GM12874 (cell line): ENCODE data around the gene TTC39B.

Experiments
- TF ChIP-seq, protein P1 (sequence below): IDR thresholded peaks from 2 replicates; pipeline ENCODE4 v1.5.1; 2011; ENCODE audit warnings: low read depth, mild to moderate bottlenecking, control low read depth, low read length, moderate library complexity; ENCODE audit not compliant: insufficient read depth

The TTC39B gene

DNA sequence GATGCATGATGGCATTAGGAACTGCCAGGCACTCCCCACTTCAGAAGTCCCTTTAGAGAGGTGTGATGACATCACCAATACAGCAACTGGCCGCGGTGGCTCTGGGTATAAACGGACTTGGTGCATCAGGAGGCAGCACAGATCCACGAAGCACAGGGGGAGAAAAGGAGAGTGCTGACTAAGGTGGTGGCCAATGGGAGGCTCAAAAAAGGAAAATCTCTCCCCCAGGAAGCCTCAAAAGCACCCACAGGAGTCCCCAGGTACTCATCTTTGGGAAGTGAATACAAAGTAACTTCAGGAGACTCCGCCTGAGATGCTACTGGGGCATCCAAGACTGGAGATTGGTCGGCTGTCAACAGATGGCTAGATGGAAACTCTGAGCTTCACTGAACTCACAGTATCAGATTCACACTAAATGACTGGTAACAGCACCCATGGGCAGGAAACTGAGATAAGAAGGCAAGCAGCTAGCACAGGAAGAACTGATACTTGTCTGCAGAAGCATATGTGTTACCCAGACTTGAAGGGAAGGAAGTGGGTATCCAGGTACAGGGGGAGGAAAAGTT lies 7.6 kb downstream of the TTC39B start:
- TF ChIP-seq, protein P1, sequence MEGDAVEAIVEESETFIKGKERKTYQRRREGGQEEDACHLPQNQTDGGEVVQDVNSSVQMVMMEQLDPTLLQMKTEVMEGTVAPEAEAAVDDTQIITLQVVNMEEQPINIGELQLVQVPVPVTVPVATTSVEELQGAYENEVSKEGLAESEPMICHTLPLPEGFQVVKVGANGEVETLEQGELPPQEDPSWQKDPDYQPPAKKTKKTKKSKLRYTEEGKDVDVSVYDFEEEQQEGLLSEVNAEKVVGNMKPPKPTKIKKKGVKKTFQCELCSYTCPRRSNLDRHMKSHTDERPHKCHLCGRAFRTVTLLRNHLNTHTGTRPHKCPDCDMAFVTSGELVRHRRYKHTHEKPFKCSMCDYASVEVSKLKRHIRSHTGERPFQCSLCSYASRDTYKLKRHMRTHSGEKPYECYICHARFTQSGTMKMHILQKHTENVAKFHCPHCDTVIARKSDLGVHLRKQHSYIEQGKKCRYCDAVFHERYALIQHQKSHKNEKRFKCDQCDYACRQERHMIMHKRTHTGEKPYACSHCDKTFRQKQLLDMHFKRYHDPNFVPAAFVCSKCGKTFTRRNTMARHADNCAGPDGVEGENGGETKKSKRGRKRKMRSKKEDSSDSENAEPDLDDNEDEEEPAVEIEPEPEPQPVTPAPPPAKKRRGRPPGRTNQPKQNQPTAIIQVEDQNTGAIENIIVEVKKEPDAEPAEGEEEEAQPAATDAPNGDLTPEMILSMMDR = no peak

DNA sequence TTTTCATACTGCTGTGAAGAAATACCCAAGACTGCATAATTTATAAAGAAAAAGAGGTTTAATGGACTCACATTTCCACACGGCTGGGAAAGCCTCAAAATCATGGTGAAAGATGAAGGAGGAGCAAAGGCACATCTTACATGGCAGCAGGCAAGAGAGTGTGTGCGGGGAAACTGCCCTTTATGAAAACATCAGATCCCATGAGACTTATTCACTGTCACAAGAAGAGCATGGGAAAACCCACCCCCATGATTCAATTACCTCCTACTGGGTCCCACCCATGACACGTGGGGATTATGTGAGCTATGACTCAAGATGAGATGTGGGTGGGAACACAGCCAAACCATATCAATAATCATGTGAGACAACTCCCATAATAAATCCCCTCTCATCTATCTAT lies 8.7 kb downstream of the TTC39B start:
- TF ChIP-seq, protein P1 = no peak

DNA sequence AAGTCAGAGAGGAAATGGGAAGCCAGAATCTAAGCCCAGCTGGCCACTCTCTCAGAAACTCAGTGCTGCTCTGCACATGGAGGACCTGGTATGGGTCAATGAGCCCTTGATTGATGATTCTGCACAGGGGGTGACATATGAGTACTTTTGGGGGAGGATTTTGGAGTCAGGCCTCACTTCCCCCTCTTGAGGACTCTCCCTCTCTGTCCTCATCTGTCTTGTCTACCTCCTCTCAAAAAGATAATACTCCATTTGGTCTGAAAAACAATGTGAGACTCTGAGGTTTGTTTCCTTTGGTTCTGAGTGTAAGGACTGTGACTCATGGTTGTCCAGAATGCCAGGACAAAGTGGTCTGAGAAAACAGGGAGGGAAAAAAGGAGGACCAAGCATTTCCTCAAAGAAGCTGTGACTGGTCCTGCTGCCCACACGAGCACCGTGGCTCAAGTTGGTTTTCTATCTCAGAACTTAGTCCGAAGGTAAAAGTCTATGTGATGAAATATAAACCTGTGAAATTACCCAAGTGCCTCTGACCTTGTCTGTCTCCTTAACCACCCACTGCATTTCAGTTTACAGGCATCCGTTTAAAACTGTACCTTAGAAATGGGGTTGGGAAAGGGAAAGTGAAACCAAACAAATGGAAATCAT lies 11.1 kb downstream of the TTC39B start:
- TF ChIP-seq, protein P1 = no peak

DNA sequence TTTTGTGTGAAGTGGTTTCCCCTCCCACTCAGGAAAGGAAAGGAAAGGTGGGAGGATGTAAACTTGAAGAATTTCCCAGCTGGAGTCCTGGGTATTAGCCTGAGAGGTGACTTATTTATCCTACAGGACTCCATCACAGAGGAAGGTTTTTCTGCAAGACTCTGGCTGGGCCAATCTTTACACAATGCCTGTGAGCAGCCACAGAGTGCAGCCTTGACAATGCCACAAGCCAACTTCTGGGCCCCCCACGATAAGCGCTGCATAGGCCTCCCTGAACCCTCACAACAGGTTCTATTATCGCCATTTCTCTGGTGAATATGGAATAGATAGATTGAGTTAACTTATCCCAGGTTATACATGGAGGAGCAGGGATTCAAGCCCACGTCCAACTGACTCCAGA lies 12.4 kb downstream of the TTC39B start:
- TF ChIP-seq, protein P1 = no peak

DNA sequence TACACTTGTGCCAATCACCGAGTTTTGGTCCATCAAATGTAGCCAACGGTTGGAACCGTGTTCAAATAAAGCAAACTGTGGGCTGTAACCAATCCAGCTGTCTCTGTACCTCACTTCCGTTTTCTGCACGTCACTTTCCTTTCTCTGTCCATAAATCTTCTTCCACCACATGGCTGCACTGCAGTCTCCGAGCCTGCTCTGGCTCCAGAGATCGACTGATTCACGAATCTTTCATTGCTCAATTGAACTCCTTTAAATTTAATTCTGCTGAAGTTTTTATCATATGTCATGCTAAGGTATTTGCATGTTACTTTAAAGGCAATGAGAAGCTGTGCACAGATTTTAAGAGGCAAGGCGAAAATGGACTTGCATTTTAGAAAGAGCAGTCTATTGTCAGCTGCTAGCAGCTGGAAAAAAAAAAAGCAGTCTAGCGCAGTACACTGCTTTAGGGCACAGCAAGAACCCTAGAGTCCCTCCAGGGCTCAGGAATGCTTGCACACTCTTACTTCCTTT lies 13.2 kb downstream of the TTC39B start:
- TF ChIP-seq, protein P1 = no peak

DNA sequence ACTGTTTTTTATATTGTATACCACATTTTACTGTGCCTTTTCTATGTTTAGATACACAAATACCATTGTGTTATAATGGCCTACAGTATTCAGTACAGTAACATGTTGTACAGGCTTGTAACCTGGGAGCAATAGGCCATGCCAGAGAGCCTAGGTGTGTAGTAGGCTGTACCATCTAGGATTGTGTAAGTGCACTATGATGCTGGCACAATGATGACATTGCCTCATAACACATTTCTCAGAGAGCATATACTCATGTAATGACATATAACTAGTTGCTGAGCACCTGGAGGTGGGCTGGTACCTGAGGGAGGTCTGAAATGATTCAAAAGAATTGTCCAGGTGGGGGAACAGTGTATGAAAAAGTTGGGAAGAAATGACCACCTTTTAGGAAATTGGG lies 13.9 kb downstream of the TTC39B start:
- TF ChIP-seq, protein P1 = no peak

DNA sequence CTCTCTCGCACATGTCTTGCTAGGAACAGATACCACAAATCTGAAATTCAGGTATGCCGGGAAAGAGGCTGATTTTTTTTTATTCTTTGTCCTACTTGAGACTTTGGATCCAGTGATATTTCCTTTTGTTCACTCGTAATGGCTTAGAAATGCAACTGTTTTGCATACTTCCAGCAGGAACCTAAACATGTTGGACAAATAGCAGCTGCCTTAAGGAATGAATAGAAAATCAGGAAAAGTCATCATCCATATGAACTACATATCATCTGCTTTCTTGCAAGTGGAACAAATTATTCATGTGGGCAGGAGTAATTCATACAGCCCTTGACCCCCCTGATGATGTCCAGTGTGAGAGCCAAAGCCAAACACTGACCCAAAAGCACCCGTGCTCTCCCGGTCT lies 17.4 kb downstream of the TTC39B start:
- TF ChIP-seq, protein P1 = no peak
